Glomerular visceral epithelial cell (primary cell): ENCODE data around the gene CABP7.

ENCODE experiments used
- DNase-seq: peaks from one replicate; pipeline ENCODE4 v3.0.0-alpha.2; 2016; ENCODE audit errors: extremely low spot score

Gene CABP7

DNA sequence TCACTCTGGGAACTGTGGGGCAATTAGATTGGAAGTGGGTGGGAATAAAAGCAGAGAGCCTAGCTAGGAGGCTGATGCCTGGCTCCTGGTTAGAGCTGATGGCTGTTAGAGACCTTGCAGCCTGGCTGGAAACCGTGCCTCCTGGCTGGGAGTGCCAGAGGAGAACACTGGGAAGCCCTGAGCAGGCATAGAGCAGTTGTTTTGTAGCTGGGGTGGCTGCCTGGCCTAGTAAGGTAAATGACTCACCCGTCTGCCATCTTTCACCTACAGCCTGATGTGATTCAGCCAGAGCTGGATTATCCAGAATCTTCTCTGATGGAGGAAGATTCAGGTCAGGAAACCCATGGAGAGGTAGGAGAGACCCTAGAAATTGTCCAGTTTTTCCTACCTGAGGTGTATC, 53.4 kb downstream of the CABP7 start:
- DNase-seq = peak; percentile 62

DNA sequence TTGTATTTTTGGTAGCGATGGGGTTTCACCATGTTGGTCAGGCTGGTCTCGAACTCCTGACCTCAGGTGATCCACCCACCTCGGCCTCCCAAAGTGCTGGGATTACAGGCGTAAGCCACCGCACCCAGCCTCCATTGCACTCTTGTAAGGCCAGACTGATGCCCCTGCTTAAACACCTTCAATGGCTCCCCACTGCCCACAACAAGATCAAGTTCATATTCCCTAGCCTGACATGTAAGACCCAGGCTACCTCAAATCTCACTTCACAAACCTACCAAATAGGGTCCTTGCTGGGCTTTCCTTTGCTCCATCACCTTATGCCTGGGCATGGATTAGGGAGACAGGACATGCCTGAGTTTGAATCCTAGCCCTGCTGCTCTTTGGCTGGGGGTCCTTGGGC, 60.4 kb downstream of the CABP7 start:
- DNase-seq = no peak

DNA sequence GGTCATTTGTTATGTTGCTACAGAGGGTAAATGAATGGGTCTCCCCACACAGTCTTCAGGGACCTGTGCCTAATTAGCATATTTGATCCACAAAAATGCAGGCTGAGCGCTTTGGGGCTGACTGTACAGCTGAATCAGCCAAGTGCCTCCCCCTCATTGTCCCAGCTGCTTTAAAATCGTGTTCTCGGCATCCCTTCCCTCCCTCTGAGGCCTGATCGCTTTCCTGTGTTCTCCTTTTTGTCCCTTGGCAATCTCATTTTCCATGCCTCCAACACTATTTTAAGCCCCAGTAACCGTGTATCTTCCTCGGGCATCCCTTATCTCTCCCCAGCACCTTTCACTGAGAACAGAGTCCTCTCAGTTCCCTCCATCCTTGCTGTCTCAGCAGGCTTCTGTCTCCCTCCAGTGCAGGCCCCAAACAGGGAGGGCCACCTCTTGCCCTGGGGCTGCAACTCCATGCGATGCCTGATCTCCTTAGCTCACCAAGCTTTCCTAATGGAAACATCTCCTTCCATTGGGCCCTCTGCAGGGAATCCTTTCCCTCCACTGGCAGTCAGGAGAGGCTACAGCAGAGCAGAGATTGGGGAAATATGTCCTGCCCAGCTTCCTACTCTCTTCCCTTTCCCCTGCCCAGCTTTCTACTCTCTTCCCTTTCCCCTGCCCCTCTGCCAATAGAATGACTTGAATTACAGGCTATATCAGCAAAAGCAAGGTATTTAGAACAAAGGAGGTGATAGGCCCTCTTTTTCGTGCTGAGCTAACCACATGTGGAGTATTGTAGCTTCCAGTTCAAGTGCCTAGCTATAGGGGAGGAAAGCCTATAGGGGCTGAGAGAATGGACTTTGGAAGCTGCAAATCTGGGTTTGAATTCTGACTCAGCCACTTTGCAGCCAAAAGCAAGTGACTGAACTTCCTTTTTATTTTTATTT, 61.2 kb downstream of the CABP7 start:
- peak; percentile 79 for DNase-seq
